HG03520 (cell line): ENCODE results near the gene CAPRIN1.

Experiments
- ATAC-seq: cut with Tn5 transposase; IDR thresholded peaks from one replicate; pipeline ENCODE4 v1.9.1; 2021; ENCODE audit warnings: mild to moderate bottlenecking, moderate library complexity; ENCODE audit not compliant: unreplicated experiment

CAPRIN1 gene

DNA sequence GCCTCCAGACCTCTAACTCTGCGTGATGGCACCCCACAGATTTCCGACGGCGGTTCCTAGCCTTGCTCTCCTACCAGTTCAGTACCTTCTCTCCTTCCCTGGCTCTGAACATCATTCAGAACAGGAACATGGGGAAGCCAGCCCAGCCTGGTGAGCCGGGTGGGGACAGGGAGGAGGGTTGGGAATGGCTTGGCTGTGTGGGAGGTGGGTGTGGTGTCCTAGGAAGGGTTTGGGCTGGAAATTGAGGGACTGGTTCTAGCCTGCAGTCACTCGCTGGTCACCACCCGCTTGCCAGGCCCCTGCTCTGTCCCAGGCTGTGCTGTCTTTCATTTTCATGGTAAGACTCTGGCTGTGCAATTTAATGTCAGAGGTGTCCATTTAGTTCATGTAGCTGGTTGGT, 87.8 kb downstream of the CAPRIN1 start:
- ATAC-seq = no peak

DNA sequence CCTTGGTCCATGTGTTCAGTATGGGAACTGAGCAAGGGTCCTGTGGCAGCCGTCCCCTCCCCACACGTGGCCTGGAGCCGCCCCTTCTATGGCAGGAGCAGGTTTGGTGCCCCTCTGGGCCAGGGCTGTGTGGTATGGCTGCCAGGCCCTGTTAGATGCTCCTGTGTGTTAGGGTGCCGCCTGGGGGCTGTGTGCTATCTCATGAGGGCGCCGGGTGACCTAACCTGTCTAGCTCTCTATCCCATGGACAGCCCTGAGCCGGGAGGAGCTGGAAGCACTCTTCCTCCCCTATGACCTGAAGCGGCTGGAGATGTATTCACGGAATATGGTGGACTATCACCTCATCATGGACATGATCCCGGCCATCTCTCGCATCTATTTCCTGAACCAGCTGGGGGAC, 88.6 kb downstream of the CAPRIN1 start:
- ATAC-seq = no peak

DNA sequence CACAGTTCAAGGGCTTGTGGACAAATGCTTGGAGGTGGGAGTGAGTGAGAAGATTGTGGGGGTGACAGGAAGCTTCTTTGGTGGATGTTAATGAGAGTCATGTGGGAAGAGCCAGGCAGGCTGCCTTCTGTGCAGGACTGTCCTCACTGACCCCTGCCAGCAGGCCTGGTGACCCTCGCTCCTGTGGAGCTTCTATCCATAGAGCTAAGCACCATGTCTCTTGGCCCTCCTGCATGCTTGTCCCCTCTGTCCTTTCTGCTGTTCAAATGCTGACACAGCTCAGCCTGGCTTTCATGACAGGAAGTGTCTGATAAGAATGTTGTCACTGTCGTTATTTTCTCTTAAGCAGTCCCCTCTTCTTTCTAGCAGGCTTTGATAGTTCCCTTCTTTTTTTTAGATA, 91.5 kb downstream of the CAPRIN1 start:
- ATAC-seq = no peak

DNA sequence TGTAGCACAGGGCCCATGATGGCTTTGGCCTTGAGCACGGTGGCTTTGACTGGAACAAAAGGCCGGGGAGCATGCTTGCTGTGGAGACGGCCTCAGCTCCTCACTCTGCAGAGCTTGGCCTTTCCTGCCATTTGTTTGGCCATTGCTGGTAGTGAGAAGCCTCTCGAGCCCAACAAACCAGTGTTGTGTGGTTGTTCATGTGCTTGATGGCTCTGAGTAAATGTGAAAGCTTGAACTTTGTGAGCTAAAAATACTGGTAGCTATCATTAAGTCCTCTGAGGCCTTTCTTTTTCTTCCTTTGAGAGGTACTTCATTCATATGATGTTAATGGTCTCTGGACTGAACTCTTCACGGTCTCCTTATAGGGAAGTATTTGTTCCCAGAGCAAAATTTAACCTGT, 93.5 kb downstream of the CAPRIN1 start:
- ATAC-seq = peak; percentile 49

DNA sequence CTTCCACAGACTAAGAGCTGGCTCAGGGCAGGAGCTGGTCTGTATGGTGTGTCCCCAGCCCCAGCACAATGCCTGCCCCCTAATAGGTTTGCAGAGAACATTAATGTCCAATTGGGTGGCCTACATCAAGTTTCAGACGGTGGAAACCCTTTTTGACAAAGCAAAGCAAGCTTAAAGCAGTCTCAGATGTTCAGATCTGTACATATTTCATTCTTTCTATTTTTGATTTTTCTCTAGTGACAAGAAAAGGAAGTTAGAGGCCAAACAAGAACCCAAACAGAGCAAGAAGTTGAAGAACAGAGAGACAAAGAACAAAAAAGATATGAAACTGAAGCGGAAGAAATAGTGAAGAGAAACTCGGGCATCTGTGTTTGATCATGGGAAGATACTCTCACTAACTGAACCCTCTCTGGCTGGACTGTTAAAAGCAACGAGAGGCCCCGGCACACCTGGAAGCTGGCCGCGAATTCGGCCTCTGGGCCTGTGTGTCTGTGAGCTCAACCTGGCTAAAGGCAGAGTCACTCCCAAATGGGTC, 94.4 kb downstream of the CAPRIN1 start:
- ATAC-seq = peak; percentile 41

GRCh38 chr11:34146411-34146810, 94.9 kb downstream of the CAPRIN1 start:
- ATAC-seq = no peak

- no peak for ATAC-seq
Observed at GRCh38 chr11:34146866-34147265, 95.3 kb downstream of the CAPRIN1 start.

- no peak for ATAC-seq
Observed at GRCh38 chr11:34147581-34147980, 96.0 kb downstream of the CAPRIN1 start.

GRCh38 chr11:34148504-34149165, 97.1 kb downstream of the CAPRIN1 start:
- no peak for ATAC-seq

DNA sequence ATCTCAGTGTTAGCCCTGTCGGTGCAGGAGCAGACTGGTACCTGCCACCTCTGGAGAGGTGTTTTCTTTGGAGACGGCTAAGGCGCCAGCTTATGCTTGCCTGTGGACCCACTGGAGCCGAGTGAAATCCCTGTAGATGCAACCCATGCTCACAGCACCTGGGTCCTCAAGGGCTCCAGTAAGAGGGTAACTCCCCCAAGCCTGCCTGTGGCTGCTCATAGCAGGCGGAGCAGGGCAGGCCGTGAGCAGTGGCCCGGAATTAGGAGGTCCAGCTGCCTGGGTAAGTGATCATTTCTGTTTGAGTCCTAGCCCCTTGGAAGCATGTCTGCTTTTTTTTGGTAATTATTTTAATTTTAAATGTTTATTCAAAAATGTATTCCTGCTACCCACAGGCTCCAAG, 97.7 kb downstream of the CAPRIN1 start:
- ATAC-seq = no peak

DNA sequence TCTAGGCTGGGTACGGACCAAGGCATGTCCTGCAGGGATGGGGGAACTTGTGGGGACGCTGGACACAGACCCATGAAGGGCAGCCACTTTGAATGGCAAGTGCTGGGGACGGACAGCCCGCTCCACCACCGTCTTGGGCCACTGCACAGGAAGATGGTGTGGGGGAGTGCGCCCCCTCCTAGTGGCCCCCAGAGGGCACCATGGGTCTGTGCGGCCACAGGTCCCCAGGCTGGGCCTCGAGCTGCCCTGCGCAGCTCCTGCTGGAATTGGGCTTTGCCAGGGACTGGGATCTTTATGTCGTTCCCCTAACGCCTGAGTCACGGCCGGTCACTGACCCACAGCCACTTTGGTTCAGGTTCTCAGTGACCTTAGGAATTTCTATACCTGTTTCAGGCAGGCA, 98.3 kb downstream of the CAPRIN1 start:
- no peak for ATAC-seq

- ATAC-seq = no peak
Observed at GRCh38 chr11:34150494-34151151, 99.1 kb downstream of the CAPRIN1 start.
